Measurements from ENCODE around the gene SIRT5.

Gene SIRT5

DNA sequence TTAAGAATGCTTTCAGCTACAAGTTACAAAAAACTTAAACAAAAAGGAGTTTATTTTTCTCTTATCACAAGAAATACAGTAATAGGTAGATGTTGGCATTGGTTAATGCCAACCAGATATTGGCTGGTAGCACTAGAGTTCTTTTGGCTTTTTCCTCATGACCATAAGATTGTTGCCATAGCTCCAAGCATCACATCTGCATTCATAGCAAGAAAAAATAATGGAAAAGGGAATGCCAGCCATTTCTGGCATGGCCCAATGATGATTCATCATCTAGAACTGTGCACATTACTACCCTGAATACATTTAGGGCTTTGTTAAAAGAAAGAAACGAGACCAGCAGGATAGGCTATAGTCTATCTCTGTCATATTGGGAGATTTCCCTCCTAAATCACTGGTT is 20.8 kb upstream of the SIRT5 start:
- DNase-seq (ENCODE audit: low read depth), result no peak

GRCh38 chr6:13554929-13555333 is 19.5 kb upstream of the SIRT5 start:
- no peak for DNase-seq (ENCODE audit: low read depth)

GRCh38 chr6:13557841-13558240 is 16.6 kb upstream of the SIRT5 start:
- DNase-seq (ENCODE audit: low read depth), result no peak

DNA sequence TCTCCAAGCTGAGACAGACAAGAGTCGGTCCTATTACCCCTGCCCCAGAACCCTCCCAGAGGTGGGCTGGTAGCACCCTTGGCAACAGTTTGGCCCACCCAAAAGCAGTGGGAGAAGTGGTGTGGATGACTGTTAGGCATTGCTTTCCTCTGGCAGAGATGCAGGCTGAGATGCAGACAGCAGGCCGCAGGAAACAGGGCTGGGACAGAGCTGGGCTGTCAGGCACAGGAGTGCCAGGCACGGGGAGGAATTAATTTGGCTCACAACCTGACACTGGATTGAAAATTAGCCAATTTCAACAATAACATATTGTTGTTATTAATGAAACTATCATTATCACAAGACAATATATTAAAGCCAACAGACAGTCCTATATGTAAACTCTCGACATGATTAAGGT is 15.7 kb upstream of the SIRT5 start:
- DNase-seq (ENCODE audit: low read depth), result no peak

- DNase-seq (ENCODE audit: low read depth), result no peak
Observed at GRCh38 chr6:13559251-13559650, 15.2 kb upstream of the SIRT5 start.

DNA sequence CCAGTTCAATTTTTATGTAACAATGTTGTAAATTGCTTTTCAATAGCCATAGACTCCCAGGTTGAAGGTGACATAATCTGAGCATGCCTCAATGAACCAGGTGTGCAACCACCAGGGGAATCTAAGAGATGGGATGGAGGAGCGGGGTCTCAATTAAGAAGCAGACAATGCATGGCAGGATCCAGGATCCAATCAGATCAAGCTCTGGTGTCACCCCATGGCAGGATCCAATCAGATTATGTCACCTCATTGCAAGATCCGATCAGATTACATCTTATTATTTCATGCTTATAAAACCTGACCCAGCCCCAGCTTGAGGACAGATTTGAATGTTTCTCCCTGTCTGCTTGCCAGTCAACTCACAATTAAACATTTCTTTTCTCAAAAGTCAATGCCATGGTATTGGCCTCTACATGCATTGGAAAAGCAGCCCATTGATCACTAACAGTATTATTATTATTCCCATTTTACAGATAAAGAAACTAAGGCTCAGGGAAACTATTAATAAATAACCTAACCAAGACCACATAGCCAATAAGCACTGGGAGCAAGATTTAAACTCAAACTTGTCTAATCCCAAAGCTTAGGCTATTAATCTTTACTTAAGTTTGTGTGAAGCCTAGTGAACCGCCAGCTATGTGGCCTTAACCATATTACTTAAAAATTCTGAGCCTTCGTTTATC is 14.3 kb upstream of the SIRT5 start:
- no peak for DNase-seq (ENCODE audit: low read depth)

DNA sequence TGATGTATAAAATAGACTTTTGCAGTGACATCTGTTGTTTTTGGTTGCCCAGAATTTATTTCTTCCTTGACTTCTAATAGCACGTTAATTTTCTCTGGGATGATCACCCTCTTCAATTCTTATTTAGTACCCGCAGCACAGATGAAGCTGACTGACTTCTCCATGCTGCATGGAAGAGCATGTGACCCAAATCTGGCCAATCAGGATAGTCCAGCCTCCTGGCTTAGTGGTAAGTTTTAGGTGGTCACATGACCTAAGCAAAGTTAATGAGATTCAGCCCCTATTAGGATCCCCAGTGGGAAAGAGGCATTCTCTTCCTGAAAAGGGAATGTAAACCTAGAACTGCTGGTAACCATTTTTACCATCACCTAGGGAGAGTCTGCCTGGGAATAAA is 13.8 kb upstream of the SIRT5 start:
- DNase-seq (ENCODE audit: low read depth), result no peak

DNA sequence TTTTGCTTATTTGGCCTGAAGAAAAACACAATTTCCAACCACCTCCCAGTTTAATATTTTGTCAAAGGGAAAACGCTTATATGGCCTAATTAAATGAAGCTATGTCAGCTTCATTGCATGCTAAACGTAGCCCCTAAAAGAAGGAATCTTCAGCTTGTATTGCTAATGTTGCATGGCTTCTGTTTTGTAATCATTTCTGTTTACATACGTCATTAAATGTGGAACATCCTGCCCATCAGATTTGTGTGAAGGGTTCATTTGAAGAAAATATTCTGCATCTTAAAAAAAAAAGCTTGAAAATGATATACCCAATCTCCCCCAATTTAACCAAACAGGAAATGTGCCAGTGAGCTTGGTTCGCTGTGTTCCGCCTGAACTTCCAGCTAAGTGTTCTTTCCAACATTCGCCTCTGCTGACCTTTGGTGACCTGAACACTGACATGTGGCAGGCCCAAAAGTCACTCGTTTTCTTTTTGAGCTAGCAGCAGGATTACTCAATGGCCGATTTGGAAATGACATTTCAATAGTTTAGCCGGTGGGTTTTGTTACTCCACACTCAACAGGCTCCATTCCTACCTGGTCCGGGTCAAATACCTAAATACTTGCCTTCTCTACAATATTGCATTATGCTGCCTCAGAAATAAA is 12.7 kb upstream of the SIRT5 start:
- DNase-seq (ENCODE audit: low read depth), result no peak

- no peak for DNase-seq (ENCODE audit: low read depth)
Observed at GRCh38 chr6:13563009-13563408, 11.4 kb upstream of the SIRT5 start.

GRCh38 chr6:13565921-13566320 is 8.5 kb upstream of the SIRT5 start:
- no peak for DNase-seq (ENCODE audit: low read depth)

- DNase-seq (ENCODE audit: low read depth), result no peak
Observed at GRCh38 chr6:13566500-13566899, 7.9 kb upstream of the SIRT5 start.

GRCh38 chr6:13568970-13569369 is 5.4 kb upstream of the SIRT5 start:
- DNase-seq (ENCODE audit: low read depth), result no peak

DNA sequence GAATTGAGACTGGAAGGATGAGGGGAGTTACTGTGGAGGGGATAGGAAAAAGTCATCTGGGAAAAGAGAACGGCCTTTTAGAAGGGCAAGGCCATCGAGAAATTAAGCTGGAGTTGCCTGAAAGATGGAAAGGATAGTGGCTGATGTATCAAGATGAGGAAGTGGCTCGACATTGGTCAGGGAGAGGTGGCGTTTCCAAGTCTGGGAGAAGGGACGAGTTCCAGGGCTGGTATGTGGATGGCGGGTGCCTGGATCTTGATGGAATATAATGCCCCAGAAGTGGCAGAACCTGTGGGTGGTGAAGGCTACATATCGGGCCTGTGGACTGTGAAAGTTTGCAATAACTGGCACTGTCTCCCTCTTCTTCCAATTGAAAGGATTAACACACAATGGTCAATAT is 2.2 kb upstream of the SIRT5 start:
- no peak for DNase-seq (ENCODE audit: low read depth)

GRCh38 chr6:13572951-13573654 is 1.3 kb upstream of the SIRT5 start:
- DNase-seq (ENCODE audit: low read depth), result no peak

- DNase-seq (ENCODE audit: low read depth), result no peak
Observed at GRCh38 chr6:13573669-13574110, 711 bp upstream of the SIRT5 start.

- DNase-seq (ENCODE audit: low read depth), result peak; percentile 92
Observed at GRCh38 chr6:13574149-13574570, 241 bp upstream of the SIRT5 start.

GRCh38 chr6:13575377-13575775 is 975 bp downstream of the SIRT5 start:
- no peak for DNase-seq (ENCODE audit: low read depth)

- no peak for DNase-seq (ENCODE audit: low read depth)
Observed at GRCh38 chr6:13576017-13576416, 1.6 kb downstream of the SIRT5 start.

DNA sequence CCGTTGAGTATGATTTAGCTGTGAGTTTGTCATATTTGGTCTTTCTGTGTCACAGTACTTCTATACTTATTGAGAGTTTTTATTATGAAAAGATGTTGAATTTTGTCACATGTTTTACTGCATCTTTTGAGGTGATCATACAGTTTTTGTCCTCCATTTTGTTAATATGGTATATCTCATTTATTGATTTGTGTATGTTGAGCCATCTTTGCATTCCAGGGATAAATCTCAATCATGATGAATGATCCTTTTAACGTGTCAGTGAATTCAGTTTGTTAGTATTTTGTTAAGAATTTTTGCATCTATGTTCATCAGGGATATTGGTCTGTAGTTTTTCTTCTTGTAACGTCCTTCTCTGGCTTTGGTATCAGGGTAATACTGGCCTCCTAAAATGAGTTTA is 3.5 kb downstream of the SIRT5 start:
- DNase-seq (ENCODE audit: low read depth), result no peak

- DNase-seq (ENCODE audit: low read depth), result no peak
Observed at GRCh38 chr6:13579911-13580310, 5.5 kb downstream of the SIRT5 start.

DNA sequence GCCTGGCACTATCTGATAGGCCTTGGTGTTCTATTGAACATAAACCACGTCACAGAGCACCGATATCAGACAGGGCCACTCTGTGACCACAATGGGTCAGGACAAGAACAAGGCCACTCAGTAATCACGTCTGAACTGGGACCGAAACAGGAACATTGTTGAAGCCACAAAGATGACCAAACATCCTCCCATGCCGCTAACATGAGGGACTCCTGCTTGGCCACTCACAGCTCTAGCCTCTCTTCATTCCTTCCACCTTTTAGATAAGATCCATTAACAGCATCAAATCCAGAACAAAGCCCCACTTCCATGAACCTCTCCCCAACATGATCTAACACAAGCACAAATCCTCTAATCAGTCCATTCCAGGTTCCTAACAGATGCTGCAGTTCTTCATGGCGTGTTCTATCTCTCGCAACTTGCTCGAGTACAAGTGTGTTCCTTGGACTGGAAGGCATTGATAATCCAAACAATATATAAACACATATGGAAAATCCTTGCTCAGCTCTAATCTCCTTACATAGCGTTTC is 7.4 kb downstream of the SIRT5 start:
- DNase-seq (ENCODE audit: low read depth), result no peak

DNA sequence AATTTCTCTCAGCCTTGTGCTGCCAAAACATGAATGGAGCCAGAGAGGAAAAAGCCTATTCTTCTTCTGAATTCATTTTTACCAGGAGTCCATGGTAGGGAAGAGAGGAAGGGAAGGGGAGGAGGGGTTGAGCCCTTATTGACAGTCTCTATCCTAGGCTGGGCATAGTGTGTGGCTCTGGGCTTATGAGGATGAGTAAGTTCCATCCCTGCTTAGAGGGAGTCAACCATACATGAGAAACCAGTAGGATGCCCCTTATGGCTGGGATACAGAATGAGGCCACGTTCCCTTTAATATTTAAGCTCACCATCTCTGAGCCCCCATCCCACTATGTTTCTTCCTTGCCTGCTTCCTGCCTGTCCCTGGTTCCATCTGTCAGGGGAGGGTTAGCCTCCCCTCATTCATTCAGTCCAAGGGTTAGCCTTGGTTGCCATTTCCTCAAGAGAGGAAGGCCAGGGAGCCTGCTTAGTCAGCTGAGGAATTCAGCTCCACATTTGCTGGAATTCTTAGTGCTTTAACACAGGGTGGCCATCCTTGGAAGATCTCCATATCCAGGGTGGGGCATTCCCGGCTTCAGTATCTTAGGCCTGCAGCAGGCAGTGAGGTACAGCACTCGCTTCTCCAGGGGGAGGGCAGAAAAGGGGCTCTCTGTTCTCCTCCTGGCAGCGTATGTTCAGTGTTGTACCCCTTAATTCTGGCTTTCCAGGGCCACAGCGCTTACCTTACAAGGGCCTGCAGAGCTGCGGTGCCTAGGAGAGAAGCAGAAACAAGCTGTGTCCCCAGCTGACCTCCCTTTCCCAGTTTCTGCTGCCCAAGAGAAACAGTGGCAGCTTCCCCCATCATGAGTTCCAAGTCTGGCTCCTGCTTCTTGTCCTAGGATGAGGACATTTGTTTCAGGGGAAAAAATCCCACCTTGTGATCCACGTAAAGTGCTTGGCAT is 12.5 kb downstream of the SIRT5 start:
- no peak for DNase-seq (ENCODE audit: low read depth)
